GM21360 (cell line): ENCODE results near the gene UCMA.
"Not testable (repeated sequence)": the region's sequence is repeated elsewhere in the genome, so short reads cannot be mapped to it uniquely, and the experiment has no call there.

Experiments
- ATAC-seq: cut with Tn5 transposase; IDR thresholded peaks from one replicate; pipeline ENCODE4 v1.9.1; 2021; ENCODE audit warnings: mild to moderate bottlenecking, moderate library complexity; ENCODE audit not compliant: unreplicated experiment

Gene UCMA

GRCh38 chr10:13234736-13235135 lies 562 bp upstream of the UCMA start:
- ATAC-seq = not testable (repeated sequence)

- ATAC-seq = no peak
These were observed 816 bp downstream of the UCMA start for GRCh38 chr10:13233358-13233757.

- ATAC-seq = no peak
These were observed 2.4 kb downstream of the UCMA start for GRCh38 chr10:13231808-13232207.

- ATAC-seq = no peak
These were observed 3.0 kb downstream of the UCMA start for GRCh38 chr10:13231190-13231589.

GRCh38 chr10:13227031-13227430 lies 7.1 kb downstream of the UCMA start:
- ATAC-seq = no peak

- ATAC-seq = no peak
These were observed 8.6 kb downstream of the UCMA start for GRCh38 chr10:13225601-13226000.

- no peak for ATAC-seq
These were observed 9.8 kb downstream of the UCMA start for GRCh38 chr10:13224210-13224995.

- ATAC-seq = no peak
These were observed 10.9 kb downstream of the UCMA start for GRCh38 chr10:13223241-13223640.

- ATAC-seq = no peak
These were observed 11.6 kb downstream of the UCMA start for GRCh38 chr10:13222566-13222965.

GRCh38 chr10:13222151-13222550 lies 12.0 kb downstream of the UCMA start:
- ATAC-seq = no peak

- ATAC-seq = no peak
These were observed 12.6 kb downstream of the UCMA start for GRCh38 chr10:13221572-13221971.

- no peak for ATAC-seq
These were observed 14.2 kb downstream of the UCMA start for GRCh38 chr10:13219685-13220670.

- no peak for ATAC-seq
These were observed 15.3 kb downstream of the UCMA start for GRCh38 chr10:13218878-13219277.

- ATAC-seq = no peak
These were observed 21.0 kb downstream of the UCMA start for GRCh38 chr10:13213163-13213562.

GRCh38 chr10:13206546-13207443 lies 27.4 kb downstream of the UCMA start:
- ATAC-seq = no peak

- no peak for ATAC-seq
These were observed 28.1 kb downstream of the UCMA start for GRCh38 chr10:13206091-13206490.

- ATAC-seq = no peak
These were observed 33.0 kb downstream of the UCMA start for GRCh38 chr10:13201132-13201531.

GRCh38 chr10:13195016-13195415 lies 39.2 kb downstream of the UCMA start:
- ATAC-seq = no peak

- no peak for ATAC-seq
These were observed 40.5 kb downstream of the UCMA start for GRCh38 chr10:13193637-13194036.

- ATAC-seq = no peak
These were observed 42.8 kb downstream of the UCMA start for GRCh38 chr10:13191362-13191761.

GRCh38 chr10:13190816-13191215 lies 43.4 kb downstream of the UCMA start:
- no peak for ATAC-seq
